Esophagus mucosa (tissue), 1 donor: Measurements from ENCODE around the gene TMEM150C. TPM values are rescaled to one million over a fixed set of nuclear protein-coding genes. Genes with fewer than 3 reads are reported as not detected.

Experiments used
- ATAC-seq: fragments of 200-7000 bp; cut with Tn5 transposase; one replicate; pipeline ENCODE4 v1.9.1; 2020
- total RNA-seq: library from RNA; stranded (reverse); gene quantifications from one replicate; pipeline ENCODE4 v1.2.4, GENCODE V29; 2023
- donor health status: DM: yes; HTN: yes; CAD: no.

Gene TMEM150C
- total RNA-seq, 1 donor from 2014 or later: 0.80 TPM

GRCh38 chr4:82469791-82470345 is 91.9 kb downstream of the TMEM150C start:
- ATAC-seq: peak; percentile 62

GRCh38 chr4:82467471-82467870 is 94.3 kb downstream of the TMEM150C start:
- no peak for ATAC-seq

- no peak for ATAC-seq
Measured at GRCh38 chr4:82463221-82463620, 98.6 kb downstream of the TMEM150C start.

- peak; percentile 85 for ATAC-seq
Measured at GRCh38 chr4:82462415-82462831, 99.4 kb downstream of the TMEM150C start.

GRCh38 chr4:82461710-82462109 is 100.1 kb downstream of the TMEM150C start:
- ATAC-seq: no peak

GRCh38 chr4:82458729-82459128 is 103.1 kb downstream of the TMEM150C start:
- no peak for ATAC-seq

- no peak for ATAC-seq
Measured at GRCh38 chr4:82457266-82457665, 104.5 kb downstream of the TMEM150C start.

GRCh38 chr4:82452026-82452425 is 109.8 kb downstream of the TMEM150C start:
- no peak for ATAC-seq

- peak; percentile 42 for ATAC-seq
Measured at GRCh38 chr4:82450966-82451755, 110.6 kb downstream of the TMEM150C start.

GRCh38 chr4:82447886-82448285 is 113.9 kb downstream of the TMEM150C start:
- no peak for ATAC-seq

GRCh38 chr4:82439088-82439487 is 122.7 kb downstream of the TMEM150C start:
- ATAC-seq: no peak

- ATAC-seq: peak; percentile 97
Measured at GRCh38 chr4:82437285-82438005, 124.3 kb downstream of the TMEM150C start.

- no peak for ATAC-seq
Measured at GRCh38 chr4:82436780-82437179, 125.0 kb downstream of the TMEM150C start.

GRCh38 chr4:82436130-82436529 is 125.7 kb downstream of the TMEM150C start:
- no peak for ATAC-seq

- ATAC-seq: no peak
Measured at GRCh38 chr4:82434949-82435348, 126.8 kb downstream of the TMEM150C start.

GRCh38 chr4:82433791-82434190 is 128.0 kb downstream of the TMEM150C start:
- no peak for ATAC-seq

Other genes starting within 250 kb of the TMEM150C start
- 122 TPM for gene HNRNPD, start 188.0 kb downstream of the TMEM150C start, total RNA-seq
- 111 TPM for gene HNRNPDL, start 131.5 kb downstream of the TMEM150C start, total RNA-seq
- 22.4 TPM for gene ENOPH1, start 131.4 kb downstream of the TMEM150C start, total RNA-seq
- 1.9 TPM for gene SCD5, start 236.8 kb upstream of the TMEM150C start, total RNA-seq